ENCODE measurements around the gene MYOF. TPM values are rescaled to one million over a fixed set of nuclear protein-coding genes. Genes with fewer than 3 reads are reported as not detected.

MYOF gene
- total and polyA plus RNA-seq, 2 experiments from 2014 or later, result 101 to 261 TPM

GRCh38 chr10:93280121-93280698 lies 201.9 kb downstream of the MYOF start:
- in situ Hi-C loops (cut with MboI), result no loop called here
- H3F3A ChIP-seq (ENCODE audit: insufficient read depth), result no peaks in the 10 kb centered on the region
- no peaks in the 10 kb centered on the region for H3K27me3 ChIP-seq (replicated peaks; ENCODE audit: insufficient read depth)
- 85 to 86% methylated on average over 6 of the region's 6 CpGs for WGBS, 2 experiments (ENCODE audit: low coverage in 1 of 2, low lambda C conversion rate in 2 of 2, missing lambda C conversion rate in 2 of 2)
- H3K4me2 ChIP-seq (ENCODE audit: unreplicated experiment), result no peak overlapping the region
- DNase-seq, result no peak
- H4K20me1 ChIP-seq (ENCODE audit: insufficient read depth), result no peaks in the 10 kb centered on the region
- TF ChIP-seq EZH2 (IDR thresholded peaks at IDR 0.05; ENCODE audit: insufficient read depth, poor library complexity, severe bottlenecking), result no peak
- TF ChIP-seq EZH2phosphoT487 (IDR thresholded peaks at IDR 0.05; ENCODE audit: insufficient read depth, low read depth), result no peak
- H3K4me3 ChIP-seq, result no peak overlapping the region
- no peaks in the 10 kb centered on the region for H3K9me3 ChIP-seq (ENCODE audit: low read depth)
- H2AFZ ChIP-seq, result no peak overlapping the region
- H3K9me2 ChIP-seq (ENCODE audit: insufficient read depth), result no peaks in the 10 kb centered on the region
- H3K9ac ChIP-seq, result no peak overlapping the region
- H3K27ac ChIP-seq, result no peak overlapping the region
- H3K79me2 ChIP-seq (ENCODE audit: insufficient read depth), result no peaks in the 10 kb centered on the region
- H3K4me1 ChIP-seq (ENCODE audit: insufficient read depth), result no peaks in the 10 kb centered on the region
- no peaks in the 10 kb centered on the region for H3K36me3 ChIP-seq (ENCODE audit: low read depth)

- no peaks in the 10 kb centered on the region for H3K36me3 ChIP-seq (ENCODE audit: low read depth)
- no peaks in the 10 kb centered on the region for H3K79me2 ChIP-seq (ENCODE audit: insufficient read depth)
- H4K20me1 ChIP-seq (ENCODE audit: insufficient read depth), result no peaks in the 10 kb centered on the region
- H3K9ac ChIP-seq, result no peak overlapping the region
- H3K27me3 ChIP-seq (replicated peaks; ENCODE audit: insufficient read depth), result no peaks in the 10 kb centered on the region
- H3K4me2 ChIP-seq (ENCODE audit: unreplicated experiment), result no peak overlapping the region
- in situ Hi-C loops (cut with MboI), result no loop called here
- TF ChIP-seq EZH2 (IDR thresholded peaks at IDR 0.05; ENCODE audit: insufficient read depth, poor library complexity, severe bottlenecking), result no peak
- TF ChIP-seq EZH2phosphoT487 (IDR thresholded peaks at IDR 0.05; ENCODE audit: insufficient read depth, low read depth), result no peak
- no peaks in the 10 kb centered on the region for H3K9me2 ChIP-seq (ENCODE audit: insufficient read depth)
- H3K4me3 ChIP-seq, result no peak overlapping the region
- WGBS, 2 experiments (ENCODE audit: low coverage in 1 of 2, low lambda C conversion rate in 2 of 2, missing lambda C conversion rate in 2 of 2), result 36 to 46% methylated on average over 4 of the region's 4 CpGs
- peak; percentile 18 for DNase-seq
- H3K27ac ChIP-seq, result no peak overlapping the region
- no peak overlapping the region for H2AFZ ChIP-seq
- no peaks in the 10 kb centered on the region for H3K9me3 ChIP-seq (ENCODE audit: low read depth)
- no peaks in the 10 kb centered on the region for H3F3A ChIP-seq (ENCODE audit: insufficient read depth)
- no peaks in the 10 kb centered on the region for H3K4me1 ChIP-seq (ENCODE audit: insufficient read depth)
Observed at GRCh38 chr10:93277360-93277759, 204.8 kb downstream of the MYOF start.

- H3K27me3 ChIP-seq (replicated peaks; ENCODE audit: insufficient read depth), result no peaks in the 10 kb centered on the region; the same call in 1 of the 2 replicates
- no peaks in the 10 kb centered on the region for H3K9me3 ChIP-seq (ENCODE audit: low read depth)
- no peak overlapping the region for H3K4me2 ChIP-seq (ENCODE audit: unreplicated experiment)
- no peak overlapping the region for H3K4me3 ChIP-seq
- in situ Hi-C loops (cut with MboI), result no loop called here
- WGBS, 2 experiments (ENCODE audit: low coverage in 1 of 2, low lambda C conversion rate in 2 of 2, missing lambda C conversion rate in 2 of 2), result 46 to 49% methylated on average over 4 of the region's 4 CpGs
- no peak overlapping the region for H2AFZ ChIP-seq
- H4K20me1 ChIP-seq (ENCODE audit: insufficient read depth), result no peaks in the 10 kb centered on the region
- no peak for TF ChIP-seq EZH2phosphoT487 (IDR thresholded peaks at IDR 0.05; ENCODE audit: insufficient read depth, low read depth)
- no peak for TF ChIP-seq EZH2 (IDR thresholded peaks at IDR 0.05; ENCODE audit: insufficient read depth, poor library complexity, severe bottlenecking)
- no peaks in the 10 kb centered on the region for H3K36me3 ChIP-seq (ENCODE audit: low read depth)
- no peak for DNase-seq
- no peaks in the 10 kb centered on the region for H3K9me2 ChIP-seq (ENCODE audit: insufficient read depth)
- H3K27ac ChIP-seq, result no peak overlapping the region
- H3K9ac ChIP-seq, result no peak overlapping the region
- H3K4me1 ChIP-seq (ENCODE audit: insufficient read depth), result no peaks in the 10 kb centered on the region
- H3K79me2 ChIP-seq (ENCODE audit: insufficient read depth), result no peaks in the 10 kb centered on the region
- no peaks in the 10 kb centered on the region for H3F3A ChIP-seq (ENCODE audit: insufficient read depth)
Observed at GRCh38 chr10:93274419-93274818, 207.7 kb downstream of the MYOF start.

GRCh38 chr10:93272884-93273675 lies 209.1 kb downstream of the MYOF start:
- in situ Hi-C loops (cut with MboI), result no loop called here
- Histone ChIP-seq H3K4me1 (ENCODE audit: insufficient read depth) (no peaks in the 10 kb centered on the region), H3K4me2 (ENCODE audit: unreplicated experiment) (no peak overlapping the region), H3K79me2 (ENCODE audit: insufficient read depth) (no peaks in the 10 kb centered on the region), H3K27ac (no peak overlapping the region), H3K9ac (no peak overlapping the region), H4K20me1 (ENCODE audit: insufficient read depth) (no peaks in the 10 kb centered on the region), H3K9me3 (ENCODE audit: low read depth) (no peaks in the 10 kb centered on the region), H3K9me2 (ENCODE audit: insufficient read depth) (no peaks in the 10 kb centered on the region), H3K27me3 (replicated peaks; ENCODE audit: insufficient read depth) (no peaks in the 10 kb centered on the region; the same call in 1 of the 2 replicates), H2AFZ (no peak overlapping the region), H3F3A (ENCODE audit: insufficient read depth) (no peaks in the 10 kb centered on the region), H3K4me3 (no peak overlapping the region), H3K36me3 (ENCODE audit: low read depth) (no peaks in the 10 kb centered on the region)
- TF ChIP-seq EZH2phosphoT487 (IDR thresholded peaks at IDR 0.05; ENCODE audit: insufficient read depth, low read depth) (no peak), EZH2 (IDR thresholded peaks at IDR 0.05; ENCODE audit: insufficient read depth, poor library complexity, severe bottlenecking) (no peak)
- 40 to 42% methylated on average over 8 of the region's 8 CpGs for WGBS, 2 experiments (ENCODE audit: low coverage in 1 of 2, low lambda C conversion rate in 2 of 2, missing lambda C conversion rate in 2 of 2)
- DNase-seq, result no peak
